ENCODE results near the gene KRT12.

GRCh38 chr17:40905370-40905769 is 38.3 kb upstream of the KRT12 start:
- TF ChIP-seq EP300 (IDR thresholded peaks at IDR 0.05) (no peak), CTCF (IDR thresholded peaks at IDR 0.05) (no peak)

All from ovary (tissue), 3 donors.